ENCODE measurements around the gene PRKN.

The PRKN gene

DNA sequence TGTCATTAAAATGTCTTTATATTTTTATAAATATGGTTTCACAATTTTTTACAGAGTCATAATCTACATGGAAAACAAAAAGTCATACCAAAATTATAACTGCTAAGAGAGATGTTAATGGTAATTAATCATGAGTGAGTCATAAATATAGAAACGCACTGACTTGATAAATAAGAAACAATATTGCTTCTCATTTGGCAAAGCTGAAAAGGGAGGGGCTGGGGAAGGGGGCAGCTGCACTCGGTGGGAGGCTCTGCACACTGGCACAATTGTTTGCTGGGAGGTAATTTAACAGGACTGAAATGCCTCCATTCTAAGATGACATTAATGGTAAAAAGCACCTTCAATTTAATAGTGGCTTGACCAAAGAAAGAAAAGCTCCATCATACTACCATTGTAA, 1320.5 kb downstream of the PRKN start:
- Histone ChIP-seq H3K27ac (no peak overlapping the region), H3K4me3 (no peak overlapping the region), H3K9me3 (peaks cover 0 to 4% (median 4%) of the 10 kb centered on the region in 3 donors), H3K36me3 (no peaks in the 10 kb centered on the region), H3K27me3 (no peaks in the 10 kb centered on the region), H3K4me1 (no peaks in the 10 kb centered on the region)
- intact Hi-C loops (cut with DNase I; ENCODE audit: low total_unique reads) = no loop called here
- TF ChIP-seq, protein P1, sequence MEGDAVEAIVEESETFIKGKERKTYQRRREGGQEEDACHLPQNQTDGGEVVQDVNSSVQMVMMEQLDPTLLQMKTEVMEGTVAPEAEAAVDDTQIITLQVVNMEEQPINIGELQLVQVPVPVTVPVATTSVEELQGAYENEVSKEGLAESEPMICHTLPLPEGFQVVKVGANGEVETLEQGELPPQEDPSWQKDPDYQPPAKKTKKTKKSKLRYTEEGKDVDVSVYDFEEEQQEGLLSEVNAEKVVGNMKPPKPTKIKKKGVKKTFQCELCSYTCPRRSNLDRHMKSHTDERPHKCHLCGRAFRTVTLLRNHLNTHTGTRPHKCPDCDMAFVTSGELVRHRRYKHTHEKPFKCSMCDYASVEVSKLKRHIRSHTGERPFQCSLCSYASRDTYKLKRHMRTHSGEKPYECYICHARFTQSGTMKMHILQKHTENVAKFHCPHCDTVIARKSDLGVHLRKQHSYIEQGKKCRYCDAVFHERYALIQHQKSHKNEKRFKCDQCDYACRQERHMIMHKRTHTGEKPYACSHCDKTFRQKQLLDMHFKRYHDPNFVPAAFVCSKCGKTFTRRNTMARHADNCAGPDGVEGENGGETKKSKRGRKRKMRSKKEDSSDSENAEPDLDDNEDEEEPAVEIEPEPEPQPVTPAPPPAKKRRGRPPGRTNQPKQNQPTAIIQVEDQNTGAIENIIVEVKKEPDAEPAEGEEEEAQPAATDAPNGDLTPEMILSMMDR (IDR thresholded peaks at IDR 0.05) = no peak
- no peak for DNase-seq

DNA sequence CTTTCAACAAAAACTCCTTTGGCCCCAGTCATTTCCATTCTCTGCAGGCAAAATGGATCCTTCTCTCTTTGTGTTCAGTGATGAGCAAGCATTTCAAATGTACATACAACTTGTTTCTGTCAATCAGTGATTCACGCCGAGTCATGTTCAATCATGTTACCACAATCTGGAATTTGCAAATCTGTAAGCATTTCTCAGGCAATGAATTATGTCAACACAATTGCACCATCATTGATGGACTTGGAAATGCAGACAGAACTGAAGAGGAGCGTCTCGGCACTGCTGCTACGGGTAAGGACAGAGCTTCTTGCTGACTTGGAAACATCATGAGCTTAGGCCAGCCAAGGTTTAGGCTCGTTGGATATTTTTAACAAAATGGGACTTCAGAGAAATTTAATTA, 1320.9 kb downstream of the PRKN start:
- intact Hi-C loops (cut with DNase I; ENCODE audit: low total_unique reads) = no loop called here

DNA sequence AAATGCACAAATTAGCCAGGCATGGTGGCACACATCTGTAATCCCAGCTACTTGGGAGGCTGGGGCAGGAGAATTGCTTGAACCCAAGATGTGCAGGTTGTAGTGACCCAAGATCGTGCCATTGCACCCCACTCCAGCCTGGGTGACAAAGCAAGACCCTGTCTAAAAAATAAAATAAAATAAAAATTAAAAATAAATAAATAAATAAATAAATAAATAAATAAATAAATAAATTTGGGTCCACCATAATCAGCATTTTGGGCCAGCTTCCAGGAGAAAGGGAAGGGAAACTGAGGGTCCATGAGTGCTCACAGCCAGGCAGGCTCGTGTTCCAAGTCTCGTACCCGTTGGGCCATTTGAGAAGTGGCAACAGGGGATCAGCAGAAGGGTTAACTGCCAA, 1322.1 kb downstream of the PRKN start:
- no peaks in the 10 kb centered on the region for H3K36me3 ChIP-seq
- peaks cover 0 to 4% (median 4%) of the 10 kb centered on the region in 3 donors for H3K9me3 ChIP-seq
- H3K27me3 ChIP-seq = no peaks in the 10 kb centered on the region
- DNase-seq = no peak
- H3K4me3 ChIP-seq = no peak overlapping the region
- H3K4me1 ChIP-seq = no peaks in the 10 kb centered on the region
- no peak overlapping the region for H3K27ac ChIP-seq
- TF ChIP-seq, protein P1 (IDR thresholded peaks at IDR 0.05) = no peak
- intact Hi-C loops (cut with DNase I; ENCODE audit: low total_unique reads) = no loop called here

More for the DNA sequence above, 1320.9 kb downstream of the PRKN start:
- H3K27me3 ChIP-seq = no peaks in the 10 kb centered on the region
- DNase-seq = no peak
- no peak overlapping the region for H3K4me3 ChIP-seq
- H3K9me3 ChIP-seq = peaks cover 0 to 4% (median 4%) of the 10 kb centered on the region in 3 donors
- H3K27ac ChIP-seq = no peak overlapping the region
- no peaks in the 10 kb centered on the region for H3K36me3 ChIP-seq
- TF ChIP-seq, protein P1 (IDR thresholded peaks at IDR 0.05) = no peak
- H3K4me1 ChIP-seq = no peaks in the 10 kb centered on the region

DNA sequence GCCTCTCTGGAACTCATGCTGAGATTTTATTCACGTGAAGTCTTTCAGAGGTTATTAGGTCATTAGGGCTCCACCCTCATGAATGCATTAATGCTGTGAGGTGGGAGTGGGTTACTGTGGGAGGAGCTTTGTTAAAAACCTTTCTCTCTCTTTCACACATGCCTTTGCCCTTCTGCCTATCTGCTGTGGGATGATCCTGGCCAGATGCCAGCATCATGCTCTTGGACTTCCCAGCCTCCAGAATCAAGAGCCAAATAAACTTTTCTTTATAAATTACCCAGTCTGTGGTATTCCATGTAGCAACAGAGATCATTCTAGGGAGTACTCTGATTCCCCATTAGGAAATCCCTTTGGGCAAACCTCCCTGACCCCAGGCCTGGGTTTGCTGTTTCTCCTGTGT, 1323.8 kb downstream of the PRKN start:
- Histone ChIP-seq H3K4me3 (no peak overlapping the region), H3K9me3 (peaks cover 0 to 8% (median 4%) of the 10 kb centered on the region in 3 donors), H3K36me3 (no peaks in the 10 kb centered on the region), H3K27me3 (no peaks in the 10 kb centered on the region), H3K27ac (no peak overlapping the region), H3K4me1 (no peaks in the 10 kb centered on the region)
- intact Hi-C loops (cut with DNase I; ENCODE audit: low total_unique reads) = no loop called here
- TF ChIP-seq, protein P1 (IDR thresholded peaks at IDR 0.05) = no peak
- DNase-seq = no peak

DNA sequence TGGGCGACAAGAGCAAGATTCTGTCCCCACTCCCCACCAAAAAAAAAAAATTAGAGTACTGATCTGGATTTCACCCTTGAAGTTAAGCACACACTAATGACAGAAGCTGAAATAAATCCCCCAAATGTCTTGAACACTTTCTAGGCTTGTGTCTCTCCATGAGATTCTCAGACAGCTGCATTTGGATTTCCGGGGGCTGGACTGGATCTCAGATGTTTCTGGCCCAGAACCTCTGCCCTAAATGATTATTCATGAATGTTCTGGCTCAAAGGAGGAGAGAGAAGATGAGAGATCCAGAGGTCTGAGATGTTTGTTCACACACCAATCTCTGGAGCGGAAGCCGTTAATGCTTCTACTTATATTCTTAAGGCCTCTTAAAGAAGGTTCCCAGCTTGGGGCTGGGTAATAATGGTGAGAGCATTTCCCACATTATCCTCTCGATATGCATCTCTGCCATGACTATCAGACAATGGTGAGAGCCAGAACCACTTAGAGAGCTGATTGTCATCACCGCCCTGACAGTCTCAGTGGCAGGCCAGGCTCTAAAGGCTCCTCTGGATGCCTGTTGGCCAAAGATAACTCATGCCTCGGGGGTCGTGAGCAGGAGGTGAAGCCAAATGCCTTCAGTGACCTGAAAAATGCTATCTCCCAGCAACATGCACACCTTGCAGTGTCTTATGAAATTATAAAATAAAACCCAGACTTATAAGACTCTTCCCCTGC, 1325.8 kb downstream of the PRKN start:
- peaks cover 0 to 8% (median 4%) of the 10 kb centered on the region in 3 donors for H3K9me3 ChIP-seq
- no peak for DNase-seq
- H3K27ac ChIP-seq = no peak overlapping the region
- no peaks in the 10 kb centered on the region for H3K27me3 ChIP-seq
- H3K4me3 ChIP-seq = no peak overlapping the region
- no peaks in the 10 kb centered on the region for H3K36me3 ChIP-seq
- intact Hi-C loops (cut with DNase I; ENCODE audit: low total_unique reads) = no loop called here
- H3K4me1 ChIP-seq = no peaks in the 10 kb centered on the region
- TF ChIP-seq, protein P1 (IDR thresholded peaks at IDR 0.05) = no peak

All from tibial artery (tissue), 4 donors.